ENCODE results near the gene EPS8L1. TPM values are rescaled to one million over a fixed set of nuclear protein-coding genes. Genes with fewer than 3 reads are reported as not detected.

Gene EPS8L1
- total and polyA plus RNA-seq, 2 donors (not counting 1 experiment from before 2014, with no cell fraction given): 0.72 to 1.0 TPM

DNA sequence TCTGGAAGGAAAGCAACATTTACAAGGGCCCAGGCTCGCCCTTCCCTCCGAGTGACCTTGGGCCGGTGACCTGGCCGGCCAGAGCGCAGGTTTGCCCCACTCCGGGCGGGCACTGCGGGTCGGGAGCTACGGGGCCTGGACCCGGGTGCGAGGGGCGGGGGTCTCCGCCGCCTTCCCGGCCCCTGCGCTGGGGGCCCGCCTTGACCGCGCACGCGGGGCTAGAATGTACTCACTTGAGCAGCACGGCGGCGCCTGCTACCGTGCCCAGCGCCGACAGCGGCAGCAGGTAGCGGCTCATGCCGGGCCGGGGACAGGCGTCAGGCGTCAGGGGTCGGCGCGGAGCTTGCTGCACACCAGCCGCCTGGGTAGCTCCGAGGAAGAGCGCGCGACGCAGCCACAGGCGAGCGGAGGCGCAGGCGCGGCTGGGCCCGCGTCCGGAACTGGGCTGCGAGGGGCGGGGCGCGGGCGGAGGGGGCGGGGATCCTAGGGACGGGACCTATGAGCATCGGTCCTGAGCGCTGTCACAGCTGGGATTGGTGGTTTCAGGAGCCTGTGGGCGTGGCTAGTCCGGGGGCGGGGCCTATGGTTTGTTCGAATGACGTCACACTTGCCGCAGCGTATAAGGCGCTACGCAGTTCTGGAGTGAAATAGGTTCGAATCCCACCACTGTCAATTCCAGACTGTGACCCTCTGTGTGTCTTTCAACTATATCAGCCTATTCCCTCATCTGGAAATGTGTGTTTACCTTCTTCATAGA lies 12.8 kb upstream of the EPS8L1 start, which contains the start of gene RDH13:
Gene RDH13 (minus strand): TSS at position 414 of the 757 bp plus-strand sequence. CDS start 116 bp downstream, at position 298.
- Histone ChIP-seq H3K27ac (ENCODE audit: low read length in 2 of 2) (peak within 1 kb of the TSS; percentile 38 to 71), H3K79me2 (ENCODE audit: control insufficient read depth, insufficient read depth, low read length) (peaks cover 13% of the 10 kb centered on the region), H2AFZ (ENCODE audit: insufficient read depth, low read depth, low read length, poor library complexity, severe bottlenecking) (peak within 1 kb of the TSS; percentile 85), H3K4me1 (ENCODE audit: control insufficient read depth in 2 of 2, insufficient read depth in 2 of 2, low read length in 2 of 2) (peaks cover 7 to 13% of the 10 kb centered on the region in 2 donors), H3K36me3 (replicated peaks in 1 of 2; ENCODE audit: control extremely low read depth in 1 of 2, control insufficient read depth in 1 of 2, extremely low read depth in 1 of 2, insufficient read depth in 2 of 2, low read length in 1 of 2) (peaks cover 0 to 4% of the 10 kb centered on the region in 2 experiments), H3K27me3 (replicated peaks in 1 of 4; ENCODE audit: control extremely low read depth in 1 of 4, control insufficient read depth in 3 of 4, insufficient read depth in 4 of 4, low read length in 3 of 4) (peaks cover 0 to 19% (median under 1%) of the 10 kb centered on the region in 4 experiments), H3K4me2 (replicated peaks; ENCODE audit: low read depth, low read length, poor library complexity, severe bottlenecking) (peak within 1 kb of the TSS; percentile 91), H3K4me3 (ENCODE audit: control extremely low read depth in 1 of 5, extremely low read depth in 1 of 5, insufficient read depth in 1 of 5, low read depth in 2 of 5, low read length in 4 of 5) (peak within 1 kb of the TSS in 4 of 5 experiments; percentile 49 to 68 (median 64)), H4K20me1 (ENCODE audit: control insufficient read depth, insufficient read depth, low read length, poor library complexity, severe bottlenecking) (no peaks in the 10 kb centered on the region), H3K9ac (ENCODE audit: low read length) (peak within 1 kb of the TSS; percentile 75), H3K9me3 (ENCODE audit: control extremely low read depth in 1 of 3, control insufficient read depth in 2 of 3, insufficient read depth in 1 of 3, low read length in 2 of 3) (peaks cover 0 to 11% (median 0%) of the 10 kb centered on the region in 3 donors)
- H3K9me3 Mint-ChIP-seq (ENCODE audit: insufficient read depth): no peaks in the 10 kb centered on the region
- ATAC-seq (ENCODE audit: low read depth) (peak; percentile 99), DNase-seq (peak; percentile 96)
- H3K27ac Mint-ChIP-seq: peak within 1 kb of the TSS; percentile 77
- peaks cover 6% of the 10 kb centered on the region for H3K4me1 Mint-ChIP-seq
- TF ChIP-seq, protein P1, sequence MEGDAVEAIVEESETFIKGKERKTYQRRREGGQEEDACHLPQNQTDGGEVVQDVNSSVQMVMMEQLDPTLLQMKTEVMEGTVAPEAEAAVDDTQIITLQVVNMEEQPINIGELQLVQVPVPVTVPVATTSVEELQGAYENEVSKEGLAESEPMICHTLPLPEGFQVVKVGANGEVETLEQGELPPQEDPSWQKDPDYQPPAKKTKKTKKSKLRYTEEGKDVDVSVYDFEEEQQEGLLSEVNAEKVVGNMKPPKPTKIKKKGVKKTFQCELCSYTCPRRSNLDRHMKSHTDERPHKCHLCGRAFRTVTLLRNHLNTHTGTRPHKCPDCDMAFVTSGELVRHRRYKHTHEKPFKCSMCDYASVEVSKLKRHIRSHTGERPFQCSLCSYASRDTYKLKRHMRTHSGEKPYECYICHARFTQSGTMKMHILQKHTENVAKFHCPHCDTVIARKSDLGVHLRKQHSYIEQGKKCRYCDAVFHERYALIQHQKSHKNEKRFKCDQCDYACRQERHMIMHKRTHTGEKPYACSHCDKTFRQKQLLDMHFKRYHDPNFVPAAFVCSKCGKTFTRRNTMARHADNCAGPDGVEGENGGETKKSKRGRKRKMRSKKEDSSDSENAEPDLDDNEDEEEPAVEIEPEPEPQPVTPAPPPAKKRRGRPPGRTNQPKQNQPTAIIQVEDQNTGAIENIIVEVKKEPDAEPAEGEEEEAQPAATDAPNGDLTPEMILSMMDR (IDR thresholded peaks at IDR 0.05): no peak
- no peak for TF ChIP-seq EZH2 (IDR thresholded peaks at IDR 0.05; ENCODE audit: borderline replicate concordance, insufficient read depth, low read depth, low read length, poor library complexity, severe bottlenecking)
- H3K4me3 Mint-ChIP-seq: peak within 1 kb of the TSS; percentile 82
- POLR2A ChIA-PET: no interaction called here
- peaks cover 16% of the 10 kb centered on the region for H3K27me3 Mint-ChIP-seq
- CTCF ChIA-PET: interaction anchor here (1.0 to 1.1 kb wide), 4 partner anchors 25 to 569 kb away, joined by 3 read pairs; partner anchors contain the start of gene TMEM238
- intact Hi-C loops (cut with micrococcal nuclease): loop anchor here (1.0 kb wide), 2 partner anchors 18 to 54 kb away; partner anchors contain the start of gene PPP1R12C
- 2% methylated on average over 61 of the region's 70 CpGs for WGBS (ENCODE audit: insufficient coverage)

Data from B cell (primary cell).